ENCODE measurements around the gene SEMA6B. TPM values are rescaled to one million over a fixed set of nuclear protein-coding genes. Genes with fewer than 3 reads are reported as not detected.
"Not testable (repeated sequence)": the region's sequence is repeated elsewhere in the genome, so short reads cannot be mapped to it uniquely, and the experiment has no call there.

SEMA6B gene
- total RNA-seq, 2 experiments from 2014 or later = not detected

- H3K27me3 Mint-ChIP-seq = peaks cover 36% of the 10 kb centered on the region
- no peak overlapping the region for H3K27ac Mint-ChIP-seq
- no peak overlapping the region for H3K4me3 Mint-ChIP-seq
- no peak for DNase-seq
- CTCF ChIA-PET = interaction anchor here (1.1 to 3.6 kb wide), 12 partner anchors 10 to 216 kb away, joined by 3 to 52 read pairs (median 4); partner anchors contain the start of genes FEM1A and TNFAIP8L1
- no peaks in the 10 kb centered on the region for H3K9me3 Mint-ChIP-seq (ENCODE audit: low read depth)
- no peaks in the 10 kb centered on the region for H3K4me1 Mint-ChIP-seq
- no peak for ATAC-seq
- H3K36me3 Mint-ChIP-seq = no peaks in the 10 kb centered on the region
These were observed 16.0 kb upstream of the SEMA6B start for GRCh38 chr19:4575267-4576015.

GRCh38 chr19:4573682-4574081 is 14.2 kb upstream of the SEMA6B start:
- CTCF ChIA-PET = interaction anchor here (0.6 to 2.7 kb wide), 3 partner anchors 59 to 62 kb away, joined by 3 to 10 read pairs (median 4); no protein-coding TSS in a partner anchor
- H3K27ac Mint-ChIP-seq = no peak overlapping the region
- no peak for ATAC-seq
- DNase-seq = no peak
- H3K36me3 Mint-ChIP-seq = no peaks in the 10 kb centered on the region
- H3K4me1 Mint-ChIP-seq = no peaks in the 10 kb centered on the region
- peaks cover 20% of the 10 kb centered on the region for H3K27me3 Mint-ChIP-seq
- H3K9me3 Mint-ChIP-seq (ENCODE audit: low read depth) = no peaks in the 10 kb centered on the region
- no peak overlapping the region for H3K4me3 Mint-ChIP-seq

DNA sequence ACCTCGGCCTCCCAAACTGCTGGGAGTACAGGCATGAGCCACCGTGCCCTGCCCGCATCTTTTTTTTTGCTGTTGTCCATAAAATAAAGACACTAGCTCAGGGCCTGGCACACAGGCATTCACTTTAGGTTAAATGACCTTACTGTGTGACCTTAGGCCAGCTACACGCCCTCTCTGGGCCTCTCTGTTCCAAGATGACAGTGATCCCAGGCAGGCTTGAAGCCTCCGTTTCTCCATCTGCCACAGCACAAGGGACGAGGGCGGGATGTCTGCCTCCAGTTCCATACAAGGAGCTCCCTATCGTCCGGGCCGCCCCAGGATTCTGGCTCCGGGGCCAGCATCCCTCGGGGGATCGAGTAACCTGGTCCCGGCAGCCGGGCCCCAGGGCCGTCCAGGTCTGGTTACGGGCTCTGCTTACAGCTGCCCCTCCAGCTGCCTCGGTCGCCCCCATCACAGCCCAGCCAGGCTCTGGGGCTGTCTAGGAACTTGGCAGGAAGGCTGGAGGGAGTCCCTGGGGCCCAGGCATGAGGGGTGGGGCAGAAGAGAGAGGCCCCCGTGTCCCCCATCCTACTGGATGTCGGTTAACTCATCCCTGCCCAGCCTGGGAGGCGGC is 11.9 kb upstream of the SEMA6B start:
- DNase-seq (no peak), ATAC-seq (no peak)
- H3K4me1 Mint-ChIP-seq = no peaks in the 10 kb centered on the region
- CTCF ChIA-PET = interaction anchor here (1.2 to 6.9 kb wide), 2 partner anchors 13 to 66 kb away, joined by 5 to 74 read pairs; no protein-coding TSS in a partner anchor
- no peaks in the 10 kb centered on the region for H3K36me3 Mint-ChIP-seq
- H3K27me3 Mint-ChIP-seq = peaks cover 15% of the 10 kb centered on the region
- H3K9me3 Mint-ChIP-seq (ENCODE audit: low read depth) = no peaks in the 10 kb centered on the region
- H3K27ac Mint-ChIP-seq = no peak overlapping the region
- no peak overlapping the region for H3K4me3 Mint-ChIP-seq

- Mint-ChIP-seq H3K27ac (no peak overlapping the region), H3K27me3 (peaks cover 14% of the 10 kb centered on the region)
- DNase-seq = no peak
These were observed 11.4 kb upstream of the SEMA6B start for GRCh38 chr19:4570916-4571304.

GRCh38 chr19:4570402-4570801 is 10.9 kb upstream of the SEMA6B start:
- Mint-ChIP-seq H3K4me1 (no peaks in the 10 kb centered on the region), H3K27ac (no peak overlapping the region), H3K4me3 (no peak overlapping the region), H3K27me3 (peaks cover 10% of the 10 kb centered on the region), H3K36me3 (no peaks in the 10 kb centered on the region), H3K9me3 (ENCODE audit: low read depth) (no peaks in the 10 kb centered on the region)
- CTCF ChIA-PET = interaction anchor here (0.7 to 6.9 kb wide), 5 partner anchors 12 to 221 kb away, joined by 3 to 74 read pairs (median 5); partner anchors contain the start of gene FEM1A
- ATAC-seq (no peak), DNase-seq (no peak)

More at GRCh38 chr19:4570916-4571304, 11.4 kb upstream of the SEMA6B start:
- Mint-ChIP-seq H3K9me3 (ENCODE audit: low read depth) (no peaks in the 10 kb centered on the region), H3K4me1 (no peaks in the 10 kb centered on the region), H3K4me3 (no peak overlapping the region), H3K36me3 (no peaks in the 10 kb centered on the region)
- CTCF ChIA-PET = interaction anchor here (0.7 to 6.9 kb wide), 5 partner anchors 12 to 220 kb away, joined by 3 to 74 read pairs (median 5); partner anchors contain the start of gene FEM1A
- no peak for ATAC-seq

DNA sequence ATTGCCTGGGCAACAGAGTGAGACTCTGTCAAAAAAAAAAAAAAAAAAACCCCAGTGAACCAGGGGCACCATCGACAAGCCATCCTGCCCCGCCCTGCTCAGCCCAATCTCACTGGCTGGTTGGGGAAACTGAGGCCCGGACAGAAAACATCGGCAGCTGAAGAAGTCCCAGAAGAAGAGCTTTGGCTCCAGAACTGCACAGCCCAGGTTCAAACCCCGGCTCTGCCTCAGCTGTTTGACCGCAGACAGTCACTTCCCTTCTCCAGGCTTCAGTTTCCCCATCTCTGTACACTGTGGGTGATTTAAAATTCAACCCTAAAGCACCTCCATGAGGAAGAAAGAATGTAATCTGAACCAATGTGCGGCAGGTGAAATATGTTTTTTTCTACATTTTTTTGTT is 9.4 kb upstream of the SEMA6B start:
- peaks cover 2% of the 10 kb centered on the region for H3K27me3 Mint-ChIP-seq
- H3K9me3 Mint-ChIP-seq (ENCODE audit: low read depth) = no peaks in the 10 kb centered on the region
- no peak overlapping the region for H3K27ac Mint-ChIP-seq
- no peak overlapping the region for H3K4me3 Mint-ChIP-seq
- no peaks in the 10 kb centered on the region for H3K4me1 Mint-ChIP-seq
- ATAC-seq = no peak
- CTCF ChIA-PET = interaction anchor here (1.7 to 6.9 kb wide), 3 partner anchors 18 to 68 kb away, joined by 8 to 74 read pairs (median 14); no protein-coding TSS in a partner anchor
- no peak for DNase-seq
- H3K36me3 Mint-ChIP-seq = no peaks in the 10 kb centered on the region

- peak; percentile 42 for ATAC-seq
- Mint-ChIP-seq H3K9me3 (ENCODE audit: low read depth) (no peaks in the 10 kb centered on the region), H3K36me3 (no peaks in the 10 kb centered on the region), H3K4me1 (no peaks in the 10 kb centered on the region), H3K27me3 (no peaks in the 10 kb centered on the region), H3K27ac (no peak overlapping the region), H3K4me3 (no peak overlapping the region)
- CTCF ChIA-PET = interaction anchor here (1.1 to 6.9 kb wide), 9 partner anchors 11 to 223 kb away, joined by 3 to 74 read pairs (median 5); partner anchors contain the start of gene LRG1
- DNase-seq = peak; percentile 75
These were observed 8.1 kb upstream of the SEMA6B start for GRCh38 chr19:4567584-4568071.

GRCh38 chr19:4566402-4567051 is 7.0 kb upstream of the SEMA6B start:
- Mint-ChIP-seq H3K36me3 (no peaks in the 10 kb centered on the region), H3K27ac (no peak overlapping the region), H3K4me3 (no peak overlapping the region), H3K4me1 (no peaks in the 10 kb centered on the region), H3K27me3 (no peaks in the 10 kb centered on the region), H3K9me3 (ENCODE audit: low read depth) (no peaks in the 10 kb centered on the region)
- no peak for DNase-seq
- no peak for ATAC-seq
- CTCF ChIA-PET = interaction anchor here (0.9 to 6.9 kb wide), 9 partner anchors 10 to 225 kb away, joined by 3 to 74 read pairs (median 3); partner anchors contain the start of gene LRG1

- H3K36me3 Mint-ChIP-seq, H3K27ac Mint-ChIP-seq, CTCF ChIA-PET: not testable (repeated sequence)
These were observed 4.1 kb upstream of the SEMA6B start for GRCh38 chr19:4563562-4563961.

DNA sequence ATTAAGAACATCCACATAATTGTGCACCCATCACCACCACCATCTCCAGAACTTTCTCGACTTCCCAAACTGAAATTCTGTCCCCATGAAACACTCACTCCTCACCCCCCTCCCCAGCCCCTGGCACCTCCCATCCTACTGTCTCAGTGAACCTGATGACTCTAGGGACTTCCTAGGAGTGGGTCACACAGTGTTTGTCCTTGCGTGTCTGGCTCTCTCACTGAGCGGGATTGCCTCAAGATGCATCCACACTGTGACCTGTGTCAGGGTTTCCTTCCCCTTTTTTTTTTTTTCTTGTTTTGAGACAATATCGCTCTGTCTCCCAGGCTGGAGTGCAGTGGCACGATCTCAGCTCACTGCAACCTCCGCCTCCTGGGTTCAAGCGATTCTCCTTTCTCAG is 2.6 kb upstream of the SEMA6B start:
- CTCF ChIA-PET; ATAC-seq; H3K36me3 Mint-ChIP-seq; H3K27me3 Mint-ChIP-seq; H3K4me3 Mint-ChIP-seq; H3K9me3 Mint-ChIP-seq (ENCODE audit: low read depth); H3K27ac Mint-ChIP-seq; H3K4me1 Mint-ChIP-seq; DNase-seq: not testable (repeated sequence)

More at GRCh38 chr19:4563562-4563961, 4.1 kb upstream of the SEMA6B start:
- H3K4me1 Mint-ChIP-seq; ATAC-seq; H3K4me3 Mint-ChIP-seq; H3K27me3 Mint-ChIP-seq; H3K9me3 Mint-ChIP-seq (ENCODE audit: low read depth); DNase-seq: not testable (repeated sequence)

GRCh38 chr19:4557971-4558941 is 1.2 kb downstream of the SEMA6B start:
- peak; percentile 40 for ATAC-seq
- H3K4me3 Mint-ChIP-seq = no peak overlapping the region
- CTCF ChIA-PET = interaction anchor here (0.8 to 1.7 kb wide), 3 partner anchors 11 to 79 kb away, joined by 3 to 14 read pairs (median 5); no protein-coding TSS in a partner anchor
- H3K36me3 Mint-ChIP-seq = no peaks in the 10 kb centered on the region
- H3K4me1 Mint-ChIP-seq = no peaks in the 10 kb centered on the region
- H3K9me3 Mint-ChIP-seq (ENCODE audit: low read depth) = no peaks in the 10 kb centered on the region
- H3K27me3 Mint-ChIP-seq = no peaks in the 10 kb centered on the region
- H3K27ac Mint-ChIP-seq = no peak overlapping the region
- no peak for DNase-seq
